Activated T-helper 9 cell treated with anti-CD3 and anti-CD28 coated beads, Interleukin-2, amount 50 U/mL, for 16 hours (primary cell): ENCODE results near the gene GRIK2.
"Not testable (repeated sequence)": the region's sequence is repeated elsewhere in the genome, so short reads cannot be mapped to it uniquely, and the experiment has no call there.

ENCODE experiments used
- DNase-seq: peaks from one replicate; pipeline ENCODE4 v3.0.0-alpha.2; 2020; ENCODE audit warnings: low read depth

GRIK2 gene

GRCh38 chr6:102026649-102027048, 633.1 kb downstream of the GRIK2 start:
- no peak for DNase-seq

GRCh38 chr6:102028176-102028575, 634.7 kb downstream of the GRIK2 start:
- DNase-seq, result no peak

GRCh38 chr6:102038964-102039363, 645.5 kb downstream of the GRIK2 start:
- DNase-seq, result no peak

- DNase-seq, result no peak
Observed at GRCh38 chr6:102039441-102039840, 645.9 kb downstream of the GRIK2 start.

GRCh38 chr6:102051001-102051400, 657.5 kb downstream of the GRIK2 start:
- no peak for DNase-seq

GRCh38 chr6:102051720-102052119, 658.2 kb downstream of the GRIK2 start:
- DNase-seq, result no peak

- DNase-seq, result no peak
Observed at GRCh38 chr6:102064142-102064541, 670.6 kb downstream of the GRIK2 start.

GRCh38 chr6:102066301-102066700, 672.8 kb downstream of the GRIK2 start:
- DNase-seq, result no peak

- DNase-seq, result no peak
Observed at GRCh38 chr6:102068349-102068929, 674.9 kb downstream of the GRIK2 start.

- no peak for DNase-seq
Observed at GRCh38 chr6:102075539-102075938, 682.0 kb downstream of the GRIK2 start.

GRCh38 chr6:102085257-102085656, 691.7 kb downstream of the GRIK2 start:
- no peak for DNase-seq

GRCh38 chr6:102088160-102088559, 694.7 kb downstream of the GRIK2 start:
- DNase-seq, result not testable (repeated sequence)

GRCh38 chr6:102114402-102114801, 720.9 kb downstream of the GRIK2 start:
- no peak for DNase-seq

- no peak for DNase-seq
Observed at GRCh38 chr6:102115911-102116310, 722.4 kb downstream of the GRIK2 start.

GRCh38 chr6:102118034-102118433, 724.5 kb downstream of the GRIK2 start:
- DNase-seq, result no peak
